Breast epithelium (tissue), 4 donors: ENCODE measurements around the gene SMAD7. TPM values are rescaled to one million over a fixed set of nuclear protein-coding genes. Genes with fewer than 3 reads are reported as not detected.

Experiments used
- DNase-seq, 2 donors: peaks; one replicate each; pipeline ENCODE4 v3.0.0-alpha.2; 2019; ENCODE audit warnings: low spot score in 2 of 2
- H3K27ac ChIP-seq, 2 donors: fragments of 200-600 bp; sonication (generic) in 1 of 2; one replicate each; pipeline ENCODE4 v1.5.1; 2016 to 2019; ENCODE audit warnings: mild to moderate bottlenecking in 1 of 2
- H3K27me3 ChIP-seq, 2 donors: fragments of 200-600 bp; sonication (generic) in 1 of 2; one replicate each; pipeline versions ENCODE4 v1.5.1 to v1.6.0; 2017 to 2019; ENCODE audit warnings: control low read depth in 1 of 2, mild to moderate bottlenecking in 1 of 2
- H3K36me3 ChIP-seq: fragments of 200-600 bp; one replicate; pipeline ENCODE4 v1.5.1; 2019
- H3K4me1 ChIP-seq, 2 donors: fragments of 200-600 bp; sonication (generic); one replicate each; pipeline ENCODE4 v1.5.1; 2016 to 2019; ENCODE audit warnings: control low read depth in 1 of 2
- H3K4me3 ChIP-seq, 3 donors: fragments of 200-600 bp; sonication (generic); 1 replicate in 2 of 3; 2 replicates in 1 of 3; pipeline ENCODE4 v1.5.1; 2016 to 2019; ENCODE audit warnings: mild to moderate bottlenecking in 3 of 3, moderate library complexity in 2 of 3
- H3K9me3 ChIP-seq, 2 donors: fragments of 200-600 bp; sonication (generic) in 1 of 2; one replicate each; pipeline ENCODE4 v1.5.1; 2016 to 2019; ENCODE audit warnings: control low read depth in 1 of 2
- POLR2A ChIP-seq: fragments of 450-650 bp; IDR thresholded peaks from one replicate; pipeline ENCODE4 v1.6.1; 2016; ENCODE audit warnings: antibody characterized with exemption, mild to moderate bottlenecking, moderate library complexity
- POLR2AphosphoS5 ChIP-seq, 3 donors: sonication (generic); formaldehyde crosslinking; IDR thresholded peaks; one replicate each; pipeline ENCODE4 v1.6.1; 2017; ENCODE audit warnings: antibody characterized with exemption in 3 of 3
- intact Hi-C: fragments of 100-400 bp; cut with DNase I; formaldehyde crosslinking; loops from one replicate; pipeline ENCODE4 v1.15.1; 2023; ENCODE audit warnings: low total_unique reads
- total RNA-seq, 3 donors: library from RNA; depleted of rRNA; stranded (reverse); fragments of >200 nt; gene quantifications; one replicate each; pipeline ENCODE4 v1.1.0, GENCODE V29; 2016
- TF ChIP-seq, protein P1 (sequence below), 3 donors: fragments of 450-650 bp; IDR thresholded peaks; one replicate each; pipeline ENCODE4 v1.5.1; 2016 to 2017; ENCODE audit warnings: antibody characterized with exemption in 3 of 3, mild to moderate bottlenecking in 3 of 3, moderate library complexity in 3 of 3

The SMAD7 gene
- total RNA-seq, 3 donors from 2014 or later: 17.4 to 21.2 (median 20.6) TPM

GRCh38 chr18:48989304-48990303 is 38.8 kb upstream of the SMAD7 start:
- H3K27ac ChIP-seq: no peak overlapping the region
- TF ChIP-seq, protein P1, sequence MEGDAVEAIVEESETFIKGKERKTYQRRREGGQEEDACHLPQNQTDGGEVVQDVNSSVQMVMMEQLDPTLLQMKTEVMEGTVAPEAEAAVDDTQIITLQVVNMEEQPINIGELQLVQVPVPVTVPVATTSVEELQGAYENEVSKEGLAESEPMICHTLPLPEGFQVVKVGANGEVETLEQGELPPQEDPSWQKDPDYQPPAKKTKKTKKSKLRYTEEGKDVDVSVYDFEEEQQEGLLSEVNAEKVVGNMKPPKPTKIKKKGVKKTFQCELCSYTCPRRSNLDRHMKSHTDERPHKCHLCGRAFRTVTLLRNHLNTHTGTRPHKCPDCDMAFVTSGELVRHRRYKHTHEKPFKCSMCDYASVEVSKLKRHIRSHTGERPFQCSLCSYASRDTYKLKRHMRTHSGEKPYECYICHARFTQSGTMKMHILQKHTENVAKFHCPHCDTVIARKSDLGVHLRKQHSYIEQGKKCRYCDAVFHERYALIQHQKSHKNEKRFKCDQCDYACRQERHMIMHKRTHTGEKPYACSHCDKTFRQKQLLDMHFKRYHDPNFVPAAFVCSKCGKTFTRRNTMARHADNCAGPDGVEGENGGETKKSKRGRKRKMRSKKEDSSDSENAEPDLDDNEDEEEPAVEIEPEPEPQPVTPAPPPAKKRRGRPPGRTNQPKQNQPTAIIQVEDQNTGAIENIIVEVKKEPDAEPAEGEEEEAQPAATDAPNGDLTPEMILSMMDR (IDR thresholded peaks at IDR 0.05): no peak
- TF ChIP-seq POLR2AphosphoS5 (IDR thresholded peaks at IDR 0.05) (no peak), POLR2A (no peak)
- intact Hi-C loops: no loop called here
- no peaks in the 10 kb centered on the region for H3K9me3 ChIP-seq
- H3K4me3 ChIP-seq: no peak overlapping the region
- H3K4me1 ChIP-seq: no peaks in the 10 kb centered on the region
- DNase-seq: no peak
- H3K27me3 ChIP-seq: no peaks in the 10 kb centered on the region
- H3K36me3 ChIP-seq: no peaks in the 10 kb centered on the region

GRCh38 chr18:48988508-48989303 is 37.9 kb upstream of the SMAD7 start:
- DNase-seq: no peak
- H3K36me3 ChIP-seq: no peaks in the 10 kb centered on the region
- intact Hi-C loops: no loop called here
- no peak overlapping the region for H3K4me3 ChIP-seq
- H3K27me3 ChIP-seq: no peaks in the 10 kb centered on the region
- H3K27ac ChIP-seq: no peak overlapping the region
- no peaks in the 10 kb centered on the region for H3K9me3 ChIP-seq
- no peak for TF ChIP-seq POLR2AphosphoS5 (IDR thresholded peaks at IDR 0.05)
- TF ChIP-seq, protein P1 (IDR thresholded peaks at IDR 0.05): no peak
- no peak for TF ChIP-seq POLR2A
- H3K4me1 ChIP-seq: no peaks in the 10 kb centered on the region

DNA sequence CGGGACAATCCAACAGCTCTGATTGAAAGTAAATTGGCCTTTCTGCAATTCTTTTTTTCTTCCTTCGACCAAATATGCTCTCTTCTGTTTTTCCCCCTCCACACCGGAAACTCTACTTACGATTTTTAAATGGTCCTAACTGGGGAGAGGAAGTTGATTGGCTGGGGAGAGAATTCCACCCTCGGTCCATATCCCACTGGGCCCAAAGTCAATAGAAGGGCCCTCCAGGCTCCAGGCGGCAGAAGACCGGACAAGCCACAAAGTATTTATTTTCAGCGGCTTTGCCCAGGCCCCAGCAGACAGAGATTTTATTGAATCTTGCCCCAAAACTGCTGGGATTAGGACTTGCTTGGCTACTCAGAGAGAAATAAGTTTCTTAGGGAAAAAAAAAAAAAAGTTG is 37.1 kb upstream of the SMAD7 start:
- intact Hi-C loops: no loop called here
- TF ChIP-seq, protein P1 (IDR thresholded peaks at IDR 0.05): no peak
- TF ChIP-seq POLR2AphosphoS5 (IDR thresholded peaks at IDR 0.05): no peak
- TF ChIP-seq POLR2A: no peak
- H3K4me3 ChIP-seq: no peak overlapping the region
- no peaks in the 10 kb centered on the region for H3K9me3 ChIP-seq
- H3K4me1 ChIP-seq: no peaks in the 10 kb centered on the region
- no peak overlapping the region for H3K27ac ChIP-seq
- no peaks in the 10 kb centered on the region for H3K36me3 ChIP-seq
- no peak for DNase-seq
- H3K27me3 ChIP-seq: no peaks in the 10 kb centered on the region

DNA sequence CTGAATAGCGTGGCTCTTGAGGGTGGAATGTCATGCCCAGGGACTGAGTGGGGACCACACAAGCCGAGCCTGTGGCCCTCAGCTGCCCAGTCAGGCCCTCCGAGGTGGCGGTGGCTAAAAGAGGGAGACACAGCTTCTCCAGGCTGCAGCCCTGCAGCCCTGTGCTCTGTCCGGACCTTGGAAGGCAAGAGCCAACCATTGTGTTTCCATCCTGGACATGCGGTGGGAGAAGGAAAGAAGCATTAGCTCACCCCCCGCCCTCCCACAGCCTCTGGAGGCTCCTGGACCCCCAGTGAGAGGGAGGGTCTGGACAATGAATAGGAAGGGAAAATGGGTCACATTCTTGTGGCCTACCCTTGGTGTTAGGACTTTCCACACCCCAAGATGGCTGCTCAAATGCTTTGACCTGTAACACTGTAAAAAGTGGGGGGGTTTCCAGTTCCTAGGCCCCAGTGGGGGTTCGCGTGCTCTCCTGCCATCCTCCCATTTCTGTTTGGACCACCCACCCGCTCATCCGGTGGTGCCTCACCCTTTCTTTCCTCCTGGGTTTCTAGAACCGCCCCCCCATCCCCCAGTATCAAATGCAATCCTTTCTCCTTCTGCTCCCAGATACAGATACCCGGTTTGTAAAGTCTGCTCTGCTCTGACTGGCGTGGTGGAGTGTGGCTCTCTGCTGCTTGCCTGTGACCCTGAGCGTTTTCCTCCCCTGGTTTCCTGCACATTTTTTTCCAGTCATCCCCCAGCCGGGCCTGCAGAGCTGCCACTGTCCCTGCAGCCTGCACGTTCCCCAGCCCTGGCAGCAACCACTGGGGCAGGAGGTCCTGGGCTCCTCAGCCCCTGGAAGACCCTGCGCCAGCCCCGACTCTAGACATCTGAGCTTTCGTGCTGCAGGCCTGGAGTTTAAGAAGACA is 36.3 kb upstream of the SMAD7 start:
- H3K36me3 ChIP-seq: no peaks in the 10 kb centered on the region
- intact Hi-C loops: no loop called here
- H3K4me3 ChIP-seq: no peak overlapping the region
- H3K4me1 ChIP-seq: no peaks in the 10 kb centered on the region
- no peak overlapping the region for H3K27ac ChIP-seq
- no peaks in the 10 kb centered on the region for H3K27me3 ChIP-seq
- TF ChIP-seq, protein P1 (IDR thresholded peaks at IDR 0.05): no peak
- TF ChIP-seq POLR2AphosphoS5 (IDR thresholded peaks at IDR 0.05) (no peak), POLR2A (no peak)
- no peaks in the 10 kb centered on the region for H3K9me3 ChIP-seq
- DNase-seq: no peak
